Natural killer cell (primary cell): ENCODE measurements around the gene PLCD1. TPM values are rescaled to one million over a fixed set of nuclear protein-coding genes. Genes with fewer than 3 reads are reported as not detected.

ENCODE experiments used
- ATAC-seq, 3 donors: fragments of 150-1000 bp in 2 of 3; fragments of 200-7000 bp in 1 of 3; cut with Tn5 transposase; 1 replicate in 1 of 3; 2 replicates in 2 of 3; pipeline ENCODE4 v1.10.0; 2021; ENCODE audit warnings: mild to moderate bottlenecking in 2 of 3, moderate library complexity in 2 of 3
- DNase-seq, 2 donors: peaks; one replicate each; pipeline versions ENCODE4 v3.0.0 to v3.0.0-alpha.2; 2013 to 2021; ENCODE audit warnings: mixed read lengths in 1 of 2
- H3K27ac ChIP-seq: one replicate; pipeline ENCODE4 v1.5.1; 2013; ENCODE audit warnings: mild to moderate bottlenecking, low read length
- H3K27me3 ChIP-seq: one replicate; pipeline ENCODE4 v1.6.1; 2013; ENCODE audit warnings: low read length; ENCODE audit not compliant: control insufficient read depth, insufficient read depth
- H3K36me3 ChIP-seq: one replicate; pipeline ENCODE4 v1.6.1; 2013; ENCODE audit warnings: low read length; ENCODE audit not compliant: control insufficient read depth, insufficient read depth
- H3K4me1 ChIP-seq: one replicate; pipeline ENCODE4 v1.6.1; 2013; ENCODE audit warnings: low read length; ENCODE audit not compliant: control insufficient read depth, insufficient read depth
- H3K4me3 ChIP-seq: one replicate; pipeline ENCODE4 v1.5.1; 2013; ENCODE audit warnings: low read length
- H3K9me3 ChIP-seq: one replicate; pipeline ENCODE4 v1.6.1; 2013; ENCODE audit warnings: low read length; ENCODE audit not compliant: control insufficient read depth, insufficient read depth
- H3K27ac Mint-ChIP-seq, 2 donors: one replicate each; pipeline ENCODE4 v1.8.0; 2022; ENCODE audit warnings: mild to moderate bottlenecking in 2 of 2, mixed read lengths in 2 of 2, moderate library complexity in 1 of 2
- H3K27me3 Mint-ChIP-seq, 2 donors: one replicate each; pipeline ENCODE4 v1.8.0; 2022; ENCODE audit warnings: low read depth in 2 of 2, mixed read lengths in 2 of 2
- H3K36me3 Mint-ChIP-seq: one replicate; pipeline ENCODE4 v1.8.0; 2022; ENCODE audit warnings: mixed read lengths
- H3K4me1 Mint-ChIP-seq, 2 donors: one replicate each; pipeline ENCODE4 v1.8.0; 2022; ENCODE audit warnings: mixed read lengths in 2 of 2
- H3K4me3 Mint-ChIP-seq: one replicate; pipeline ENCODE4 v1.8.0; 2022; ENCODE audit warnings: mild to moderate bottlenecking, moderate library complexity, mixed read lengths
- H3K9me3 Mint-ChIP-seq, 2 donors: one replicate each; pipeline ENCODE4 v1.8.0; 2022; ENCODE audit warnings: mixed read lengths in 2 of 2
- CTCF ChIP-seq: fragments of 200-600 bp; IDR thresholded peaks from one replicate; pipeline ENCODE4 v1.8.0; 2022; ENCODE audit warnings: antibody characterized with exemption
- WGBS: methylation state at CpG from one replicate; pipeline ENCODE4 v1.1.7; 2013; ENCODE audit warnings: missing lambda C conversion rate; ENCODE audit not compliant: insufficient coverage; 5-methylcytosine and 5-hydroxymethylcytosine counted together
- intact Hi-C: fragments of 100-400 bp; cut with micrococcal nuclease; formaldehyde crosslinking; loops from one replicate; pipeline ENCODE4 v1.14.2; 2022
- total RNA-seq, 4 donors: library from RNA; stranded (reverse); fragments of 120-200 nt in 1 of 4; gene quantifications; one replicate each; pipeline versions ENCODE4 v1.2.3 to v1.2.4, GENCODE V29; 2013 to 2022

The PLCD1 gene
- total RNA-seq, 3 donors from 2014 or later (not counting 1 experiment from before 2014, with no cell fraction given): 27.7 to 38.1 (median 29.4) TPM

- DNase-seq: peak; percentile 68 to 94
- no peak for TF ChIP-seq CTCF
- Mint-ChIP-seq H3K4me1 (peaks cover 32% of the 10 kb centered on the region in 2 donors), H3K36me3 (no peaks in the 10 kb centered on the region), H3K9me3 (peaks cover 0 to 5% of the 10 kb centered on the region in 2 donors), H3K27ac (peak within 1 kb of the TSS; percentile 85 to 95), H3K4me3 (peak within 1 kb of the TSS; percentile 84), H3K27me3 (peaks cover 0 to 5% of the 10 kb centered on the region in 2 donors)
- ATAC-seq: peak; percentile 68 to 79 (median 71)
- no peaks in the 10 kb centered on the region for H3K27me3 ChIP-seq
- no peaks in the 10 kb centered on the region for H3K36me3 ChIP-seq
- under 1% methylated on average over 67 of the region's 67 CpGs for WGBS
- no peaks in the 10 kb centered on the region for H3K9me3 ChIP-seq
- peak within 1 kb of the TSS; percentile 52 for H3K4me3 ChIP-seq
- peaks cover 31% of the 10 kb centered on the region for H3K4me1 ChIP-seq
- intact Hi-C loops: loop anchor here (1.0 to 2.0 kb wide), 2 partner anchors 42 to 126 kb away; partner anchors contain the start of gene OXSR1
- peak within 1 kb of the TSS; percentile 91 for H3K27ac ChIP-seq
Measured at GRCh38 chr3:38039101-38039898, 9.9 kb upstream of the PLCD1 start, which contains the start of gene DLEC1. Gene DLEC1, plus strand, starts transcription at chr3:38039208. Its CDS starts 18 bp downstream, at chr3:38039226.

GRCh38 chr3:38038447-38038911, 9.0 kb upstream of the PLCD1 start:
- H3K36me3 ChIP-seq: no peaks in the 10 kb centered on the region
- Mint-ChIP-seq H3K4me3 (peak overlapping the region; percentile 84), H3K27ac (peak overlapping the region; percentile 85 to 95), H3K36me3 (no peaks in the 10 kb centered on the region), H3K9me3 (peaks cover 0 to 5% of the 10 kb centered on the region in 2 donors), H3K27me3 (peaks cover 1 to 5% of the 10 kb centered on the region in 2 donors), H3K4me1 (peaks cover 32% of the 10 kb centered on the region in 2 donors)
- intact Hi-C loops: loop anchor here (2.0 kb wide), 1 partner anchor 42 kb away; no protein-coding TSS in a partner anchor
- peaks cover 31% of the 10 kb centered on the region for H3K4me1 ChIP-seq
- ATAC-seq (peak; percentile 14 to 46 (median 32)), DNase-seq (peak in 1 of 2 donors; percentile 69)
- TF ChIP-seq CTCF: no peak
- peak overlapping the region; percentile 52 for H3K4me3 ChIP-seq
- 24% methylated on average over 5 of the region's 5 CpGs for WGBS
- H3K27ac ChIP-seq: peak overlapping the region; percentile 91
- no peaks in the 10 kb centered on the region for H3K27me3 ChIP-seq
- no peaks in the 10 kb centered on the region for H3K9me3 ChIP-seq

DNA sequence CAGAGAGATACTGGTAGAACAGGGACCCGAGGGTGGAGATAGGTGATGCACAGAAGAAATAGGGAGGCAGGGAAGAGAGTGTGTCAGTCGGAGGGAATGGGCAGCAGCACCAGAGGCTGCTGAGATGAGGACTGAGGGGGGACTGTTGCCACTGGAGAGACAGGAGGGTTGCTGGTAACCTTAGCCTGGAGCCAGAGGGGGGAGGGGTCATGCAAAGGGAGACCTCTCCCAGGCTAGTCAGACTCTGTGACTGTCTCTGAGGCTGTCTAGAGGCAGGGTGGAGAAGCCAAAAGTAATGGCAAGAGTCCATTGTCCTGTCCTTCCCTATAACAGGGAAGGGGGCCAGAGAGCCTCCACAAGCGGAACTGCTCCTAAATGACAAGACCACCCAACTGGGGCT, 7.5 kb upstream of the PLCD1 start:
- WGBS: over 99% methylated on average over 3 of the region's 3 CpGs
- peak overlapping the region; percentile 29 for H3K4me3 Mint-ChIP-seq
- ATAC-seq: no peak
- no peaks in the 10 kb centered on the region for H3K27me3 ChIP-seq
- no peak for TF ChIP-seq CTCF
- H3K27ac ChIP-seq: no peak overlapping the region
- no peak for DNase-seq
- peaks cover 0 to 5% of the 10 kb centered on the region in 2 donors for H3K9me3 Mint-ChIP-seq
- H3K4me3 ChIP-seq: no peak overlapping the region
- peaks cover 31% of the 10 kb centered on the region for H3K4me1 ChIP-seq
- no peaks in the 10 kb centered on the region for H3K36me3 ChIP-seq
- H3K27me3 Mint-ChIP-seq: peaks cover 3 to 5% of the 10 kb centered on the region in 2 donors
- peak overlapping the region in 1 of 2 donors; percentile 95 for H3K27ac Mint-ChIP-seq
- intact Hi-C loops: no loop called here
- H3K36me3 Mint-ChIP-seq: no peaks in the 10 kb centered on the region
- no peaks in the 10 kb centered on the region for H3K9me3 ChIP-seq
- peaks cover 32% of the 10 kb centered on the region in 2 donors for H3K4me1 Mint-ChIP-seq
